K562 (cell line): ENCODE data around the gene METTL23.

Experiments
- ATF3 ChIP-seq, 2 experiments: fragments of 450-650 bp in 1 of 2; sonication (generic) in 1 of 2; formaldehyde crosslinking in 1 of 2; IDR thresholded peaks in 1 of 2; conservative IDR thresholded peaks in 1 of 2; 2 replicates each; pipeline versions ENCODE4 v1.6.1 to v1.8.1; 2016 to 2023; ENCODE audit warnings: mild to moderate bottlenecking in 2 of 2, moderate library complexity in 2 of 2, inconsistent platforms in 1 of 2, missing genetic modification reagents in 1 of 2
- CBX5 ChIP-seq: IDR thresholded peaks from 2 replicates; pipeline ENCODE4 v1.6.1; 2014; ENCODE audit warnings: low read depth, borderline replicate concordance
- CC2D1A ChIP-seq: fragments of 450-650 bp; IDR thresholded peaks from 2 replicates; pipeline ENCODE4 v1.6.1; 2017; ENCODE audit warnings: mild to moderate bottlenecking
- CTCF ChIP-seq, 3 experiments: IDR thresholded peaks in 2 of 3; conservative IDR thresholded peaks in 1 of 3; 2 replicates each; pipeline ENCODE4 v1.5.1; 2011 to 2012; ENCODE audit warnings: low read length in 3 of 3, mild to moderate bottlenecking in 3 of 3, control low read depth in 2 of 3, improper control_type of control experiment in 1 of 3, inconsistent platforms in 1 of 3, low read depth in 1 of 3, mixed read lengths in 1 of 3, moderate library complexity in 1 of 3; ENCODE audit not compliant: insufficient read depth in 2 of 3
- EZH2 ChIP-seq: IDR thresholded peaks from 2 replicates; pipeline ENCODE4 v1.6.1; 2012; ENCODE audit warnings: low read depth, mild to moderate bottlenecking, inconsistent platforms, low read length, borderline replicate concordance
- HLTF ChIP-seq: fragments of 450-650 bp; IDR thresholded peaks from 2 replicates; pipeline ENCODE4 v1.6.1; 2016
- NBN ChIP-seq: fragments of 450-650 bp; IDR thresholded peaks from 2 replicates; pipeline ENCODE4 v1.6.1; 2016; ENCODE audit warnings: low read depth, mild to moderate bottlenecking
- PHTF2 ChIP-seq: fragments of 250-450 bp; sonication (Bioruptor Pico); IDR thresholded peaks from 2 replicates; pipeline ENCODE4 v1.5.0; 2021; ENCODE audit warnings: mild to moderate bottlenecking
- POLR2AphosphoS5 ChIP-seq: IDR thresholded peaks from 2 replicates; pipeline ENCODE4 v1.6.1; 2011; ENCODE audit warnings: mild to moderate bottlenecking, low read depth, low read length, moderate library complexity; ENCODE audit not compliant: control insufficient read depth, insufficient read depth
- PRDM10 ChIP-seq: fragments of 450-650 bp; IDR thresholded peaks from 2 replicates; pipeline ENCODE4 v1.6.1; 2018; ENCODE audit not compliant: partially characterized antibody
- RBM34 ChIP-seq: fragments of 200-400 bp; formaldehyde crosslinking; IDR thresholded peaks from 2 replicates; pipeline ENCODE4 v1.6.1; 2018; ENCODE audit warnings: low read length, borderline replicate concordance; ENCODE audit not compliant: insufficient read depth
- TBP ChIP-seq: optimal IDR thresholded peaks from 2 replicates; pipeline ENCODE3; 2011; ENCODE audit warnings: low read depth, low read length, improper control_type of control experiment
- ZNF124 ChIP-seq: sonication (generic); formaldehyde crosslinking; IDR thresholded peaks from 2 replicates; pipeline ENCODE4 v1.8.1; 2022; ENCODE audit warnings: missing genetic modification reagents
- ZNF174 ChIP-seq: fragments of 250-450 bp; sonication (Bioruptor Pico); IDR thresholded peaks from 2 replicates; pipeline ENCODE4 v1.4.0; 2020; ENCODE audit warnings: mild to moderate bottlenecking

- TF ChIP-seq NBN, result no peak
- TF ChIP-seq POLR2AphosphoS5, result no peak
- no peak for TF ChIP-seq CTCF (IDR thresholded peaks at IDR 0.05 in 2 of 3, conservative IDR thresholded peaks at IDR 0.05 in 1 of 3; ENCODE audit: insufficient read depth in 2 of 3, low read depth in 1 of 3, low read length in 3 of 3)
- TF ChIP-seq ATF3 (IDR thresholded peaks at IDR 0.05), result peak; percentile 57; the same call in 1 of the 2 replicates
- no peak for TF ChIP-seq ATF3 (CRISPR knock-in tag; conservative IDR thresholded peaks at IDR 0.05)
- TF ChIP-seq ZNF124 (CRISPR knock-in tag), result no peak
- TF ChIP-seq ZNF174, result no peak
- no peak for TF ChIP-seq CBX5
- no peak for TF ChIP-seq RBM34
- TF ChIP-seq TBP, result no peak
- TF ChIP-seq PRDM10, result no peak
- TF ChIP-seq HLTF, result no peak
- no peak for TF ChIP-seq CC2D1A
- TF ChIP-seq PHTF2 (CRISPR knock-in tag), result no peak
- TF ChIP-seq EZH2, result no peak
Observed at GRCh38 chr17:76710863-76711611, 15.6 kb upstream of the METTL23 start, which contains the start of gene MXRA7.
